ENCODE measurements around the gene SNX9.

The SNX9 gene

DNA sequence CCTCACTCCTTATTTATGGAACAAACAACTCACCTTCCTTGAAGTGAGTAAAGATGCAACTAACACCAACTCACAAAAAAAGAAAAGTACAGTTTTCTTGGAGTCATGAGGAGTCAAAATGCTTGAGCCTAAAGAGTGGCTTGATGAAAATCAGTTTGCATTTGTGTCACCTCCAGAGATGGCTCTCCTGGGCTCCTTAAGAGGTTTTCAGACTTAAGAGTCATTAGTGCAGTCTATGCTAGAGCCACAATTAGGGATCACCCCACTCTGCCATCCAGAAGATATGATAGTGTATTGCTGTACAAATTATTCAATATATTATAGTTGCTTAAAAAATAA, 11.9 kb upstream of the SNX9 start:
- in situ Hi-C loops (cut with MboI; ENCODE audit: low pct_unique_long_range_greater_than_20kb, low sequenced_read_pairs, unreplicated experiment), result no loop called here
- TF ChIP-seq CTCF (IDR thresholded peaks at IDR 0.05; ENCODE audit: extremely low read depth, insufficient read depth, missing control alignments), result no peak
- DNase-seq (ENCODE audit: low spot score), result no peak

DNA sequence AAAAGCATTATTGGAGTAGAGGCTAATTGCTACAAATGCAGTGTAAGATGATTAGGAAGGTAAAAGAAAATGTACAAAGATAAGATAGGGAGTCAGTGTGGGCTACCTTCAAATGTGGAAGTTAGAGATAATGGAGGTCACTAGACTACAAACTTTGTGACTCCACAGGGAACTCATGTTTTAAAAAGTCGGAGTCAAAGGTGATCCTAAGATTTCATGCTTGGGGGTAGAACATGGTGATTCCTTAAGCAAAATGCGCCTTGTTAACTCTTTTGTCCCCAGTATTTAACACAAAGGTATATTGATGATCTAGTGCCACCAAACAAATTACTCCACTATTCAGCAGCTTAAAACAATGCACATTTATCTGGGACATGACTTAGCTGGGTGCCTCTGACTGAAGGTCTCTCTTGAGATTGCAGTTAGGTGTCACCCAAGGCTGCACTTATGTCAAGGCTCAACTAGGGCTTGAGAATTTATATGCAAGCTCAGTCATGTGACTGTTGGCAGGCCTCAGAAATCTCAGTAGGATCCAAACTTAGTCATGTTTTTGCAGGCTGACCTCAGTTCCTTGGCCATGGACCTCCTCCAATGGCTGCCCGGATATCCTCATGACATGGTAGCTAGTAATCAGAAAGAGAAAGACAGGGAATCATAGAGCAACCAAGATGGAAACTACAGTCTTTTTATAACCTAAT, 11.4 kb upstream of the SNX9 start:
- TF ChIP-seq CTCF (IDR thresholded peaks at IDR 0.05; ENCODE audit: extremely low read depth, insufficient read depth, missing control alignments), result no peak
- in situ Hi-C loops (cut with MboI; ENCODE audit: low pct_unique_long_range_greater_than_20kb, low sequenced_read_pairs, unreplicated experiment), result no loop called here
- no peak for DNase-seq (ENCODE audit: low spot score)

DNA sequence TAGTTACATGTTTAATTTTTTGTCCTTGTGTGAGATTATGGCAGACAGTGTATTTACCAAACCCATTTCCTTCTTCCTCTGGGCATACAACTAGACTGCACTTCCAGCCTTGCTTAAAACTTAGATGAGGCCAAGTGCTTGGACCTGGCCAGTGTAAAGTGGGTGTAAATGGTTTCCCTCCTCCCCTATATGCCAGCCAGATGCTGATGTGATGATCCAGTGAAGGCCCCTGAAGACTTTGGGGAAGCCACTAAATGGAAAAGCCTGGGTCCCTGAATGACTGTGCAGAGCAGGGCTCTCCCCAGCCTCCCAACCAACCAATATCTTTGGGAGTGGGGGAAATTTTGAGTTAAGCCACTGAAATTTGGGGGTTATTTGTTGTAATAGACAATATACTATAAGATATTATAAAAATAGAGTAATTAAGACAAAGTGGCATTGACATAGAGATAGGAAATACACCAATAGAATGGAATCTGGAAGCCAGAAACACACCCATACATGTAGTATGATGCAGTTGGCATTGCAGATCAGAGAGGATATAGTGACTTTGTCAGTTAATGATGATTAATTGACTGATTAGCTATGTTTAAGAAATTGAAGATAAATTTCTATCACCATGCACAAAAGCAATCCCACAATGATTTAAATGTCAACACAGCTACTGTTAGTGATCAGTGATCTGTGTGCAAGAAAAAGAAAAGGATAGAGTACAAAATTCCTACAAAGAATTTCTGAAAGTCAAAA, 10.4 kb upstream of the SNX9 start:
- no peak for TF ChIP-seq CTCF (IDR thresholded peaks at IDR 0.05; ENCODE audit: extremely low read depth, insufficient read depth, missing control alignments)
- in situ Hi-C loops (cut with MboI; ENCODE audit: low pct_unique_long_range_greater_than_20kb, low sequenced_read_pairs, unreplicated experiment), result no loop called here
- no peak for DNase-seq (ENCODE audit: low spot score)

DNA sequence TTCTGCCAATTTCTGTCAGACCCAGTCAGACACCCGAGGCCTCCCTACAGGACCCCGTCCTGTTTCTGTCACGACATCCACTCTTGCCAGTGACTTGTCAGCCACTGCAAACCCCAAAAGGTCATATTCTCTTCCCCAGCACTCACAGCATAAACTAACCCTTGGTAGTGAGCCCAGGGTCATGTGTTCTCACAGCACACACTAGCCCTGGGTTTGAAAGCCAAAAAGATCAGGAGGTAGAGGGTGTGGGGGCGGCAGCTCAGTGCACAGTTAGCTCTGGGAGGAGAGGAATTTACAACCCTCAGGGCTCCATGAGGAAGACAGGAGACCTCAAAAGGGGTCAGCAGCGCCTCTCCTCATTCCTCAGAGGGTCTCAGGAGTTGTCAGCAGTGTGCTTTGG, 9.9 kb upstream of the SNX9 start:
- in situ Hi-C loops (cut with MboI; ENCODE audit: low pct_unique_long_range_greater_than_20kb, low sequenced_read_pairs, unreplicated experiment), result no loop called here
- DNase-seq (ENCODE audit: low spot score), result no peak
- TF ChIP-seq CTCF (IDR thresholded peaks at IDR 0.05; ENCODE audit: extremely low read depth, insufficient read depth, missing control alignments), result no peak

DNA sequence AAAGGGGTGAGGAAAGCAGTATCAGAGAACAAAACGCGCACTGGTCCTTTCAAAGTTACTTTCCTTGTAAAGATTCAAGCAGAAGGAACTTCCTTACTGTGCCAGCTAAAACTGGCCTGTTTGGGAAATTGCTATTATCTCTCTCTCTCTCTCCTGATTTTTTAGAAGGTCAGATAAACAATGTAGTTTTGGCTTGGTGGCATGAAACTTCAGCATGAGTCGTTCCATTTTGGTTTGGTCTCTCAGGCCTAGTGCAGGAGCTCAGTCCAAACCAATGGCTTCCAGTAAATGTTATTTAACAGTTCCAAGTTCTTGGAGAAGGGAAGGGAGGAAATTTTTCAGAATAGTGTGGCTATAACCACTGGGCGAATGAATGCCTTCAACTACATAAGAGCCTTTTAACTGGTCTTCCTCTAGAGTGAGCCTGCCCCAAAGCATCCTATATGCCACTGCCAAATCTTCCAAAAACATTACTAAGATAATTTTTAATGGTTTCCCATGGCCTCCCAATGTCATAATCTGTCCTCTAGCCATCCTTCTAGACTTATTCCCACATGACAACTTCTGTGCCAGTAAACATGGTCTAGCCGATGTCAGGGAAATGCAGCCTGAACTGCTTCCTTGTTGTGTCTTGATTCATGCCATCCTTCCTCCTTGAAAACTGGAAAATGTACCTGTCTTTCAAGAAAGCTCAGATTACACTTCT, 9.1 kb upstream of the SNX9 start:
- no peak for DNase-seq (ENCODE audit: low spot score)
- in situ Hi-C loops (cut with MboI; ENCODE audit: low pct_unique_long_range_greater_than_20kb, low sequenced_read_pairs, unreplicated experiment), result no loop called here
- no peak for TF ChIP-seq CTCF (IDR thresholded peaks at IDR 0.05; ENCODE audit: extremely low read depth, insufficient read depth, missing control alignments)

DNA sequence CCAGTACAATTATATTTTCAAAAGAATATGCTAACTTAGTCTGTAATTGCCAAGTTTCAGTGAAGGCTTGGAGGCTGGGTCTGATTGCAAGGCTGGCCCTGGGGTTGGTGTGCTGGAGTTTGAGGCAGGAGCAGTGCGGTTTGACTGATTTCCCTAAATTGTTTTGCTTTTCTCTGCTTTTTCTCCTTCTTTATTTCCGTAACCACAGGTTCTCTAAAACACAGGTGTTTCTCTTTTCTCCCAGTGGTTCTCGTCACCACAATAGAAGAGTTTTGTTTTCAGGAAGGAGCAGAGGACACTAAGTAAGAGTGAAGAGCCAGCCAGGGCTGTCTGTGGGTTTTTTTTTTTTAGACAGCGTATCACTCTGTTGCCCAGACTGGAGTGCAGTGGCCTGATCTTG, 8.2 kb upstream of the SNX9 start:
- no peak for DNase-seq (ENCODE audit: low spot score)
- no peak for TF ChIP-seq CTCF (IDR thresholded peaks at IDR 0.05; ENCODE audit: extremely low read depth, insufficient read depth, missing control alignments)
- in situ Hi-C loops (cut with MboI; ENCODE audit: low pct_unique_long_range_greater_than_20kb, low sequenced_read_pairs, unreplicated experiment), result no loop called here

All from GM13977 (cell line).